Neuronal stem cell (in vitro differentiated cells): ENCODE data around the gene SLC1A7.

Experiments used
- DNase-seq: peaks from one replicate; pipeline ENCODE4 v3.0.0-alpha.2; 2013; ENCODE audit warnings: low spot score
- H2AFZ ChIP-seq: one replicate; pipeline ENCODE4 v1.6.1; 2013; ENCODE audit warnings: mild to moderate bottlenecking, low read length, inconsistent platforms
- H2AK5ac ChIP-seq: 2 replicates; pipeline ENCODE4 v1.6.1; 2013; ENCODE audit warnings: low read depth, mild to moderate bottlenecking, inconsistent platforms, low read length, moderate library complexity, mixed read lengths
- H2BK120ac ChIP-seq: 2 replicates; pipeline ENCODE4 v1.6.1; 2013; ENCODE audit warnings: low read depth, mild to moderate bottlenecking, inconsistent platforms, low read length, moderate library complexity, mixed read lengths
- H2BK12ac ChIP-seq: one replicate; pipeline ENCODE4 v1.6.1; 2013; ENCODE audit warnings: low read length, inconsistent platforms
- H2BK15ac ChIP-seq: 2 replicates; pipeline ENCODE4 v1.6.1; 2013; ENCODE audit warnings: mild to moderate bottlenecking, low read length, inconsistent platforms, mixed read lengths
- H2BK5ac ChIP-seq: one replicate; pipeline ENCODE4 v1.6.1; 2013; ENCODE audit warnings: inconsistent platforms, mild to moderate bottlenecking, low read length, moderate library complexity
- H3K14ac ChIP-seq: one replicate; pipeline ENCODE4 v1.6.1; 2013; ENCODE audit warnings: low read length, inconsistent platforms
- H3K18ac ChIP-seq: 2 replicates; pipeline ENCODE4 v1.6.1; 2013; ENCODE audit warnings: low read length, inconsistent platforms
- H3K23ac ChIP-seq: 2 replicates; pipeline ENCODE4 v1.6.1; 2013; ENCODE audit warnings: low read depth, mild to moderate bottlenecking, mixed read lengths, low read length, inconsistent platforms; ENCODE audit not compliant: poor library complexity
- H3K27ac ChIP-seq: replicated peaks from 3 replicates; pipeline ENCODE4 v1.5.1; 2013; ENCODE audit warnings: low read length, inconsistent platforms
- H3K27me3 ChIP-seq, 3 experiments: 2 replicates each; pipeline ENCODE4 v1.6.1; 2013; ENCODE audit warnings: low read length in 3 of 3, mild to moderate bottlenecking in 2 of 3, inconsistent platforms in 1 of 3, low read depth in 1 of 3, mixed read lengths in 1 of 3, moderate library complexity in 1 of 3; ENCODE audit not compliant: control insufficient read depth in 3 of 3, insufficient read depth in 3 of 3
- H3K36me3 ChIP-seq, 2 donors: replicated peaks in 1 of 2; 2 replicates each; pipeline ENCODE4 v1.6.1; 2013; ENCODE audit warnings: low read length in 2 of 2; ENCODE audit not compliant: control insufficient read depth in 2 of 2, insufficient read depth in 2 of 2
- H3K4ac ChIP-seq: 2 replicates; pipeline ENCODE4 v1.6.1; 2013; ENCODE audit warnings: inconsistent platforms, mild to moderate bottlenecking, low read length, moderate library complexity
- H3K4me1 ChIP-seq, 2 donors: 1 replicate in 1 of 2; 2 replicates in 1 of 2; pipeline ENCODE4 v1.6.1; 2013; ENCODE audit warnings: low read length in 2 of 2, low read depth in 1 of 2; ENCODE audit not compliant: control insufficient read depth in 2 of 2, insufficient read depth in 1 of 2
- H3K4me2 ChIP-seq: one replicate; pipeline ENCODE4 v1.6.1; 2013; ENCODE audit warnings: mild to moderate bottlenecking, low read length, inconsistent platforms; ENCODE audit not compliant: insufficient read depth, poor library complexity, severe bottlenecking
- H3K4me3 ChIP-seq, 2 donors: 2 replicates each; pipeline ENCODE4 v1.5.1; 2013; ENCODE audit warnings: low read length in 2 of 2, mild to moderate bottlenecking in 2 of 2, inconsistent platforms in 1 of 2, moderate library complexity in 1 of 2
- H3K79me1 ChIP-seq: one replicate; pipeline ENCODE4 v1.6.1; 2013; ENCODE audit warnings: low read depth, mild to moderate bottlenecking, inconsistent platforms, low read length, moderate library complexity
- H3K9ac ChIP-seq: one replicate; pipeline ENCODE4 v1.6.1; 2013; ENCODE audit warnings: mild to moderate bottlenecking, low read depth, low read length, inconsistent platforms; ENCODE audit not compliant: poor library complexity
- H3K9me3 ChIP-seq, 2 donors: replicated peaks in 1 of 2; 2 replicates each; pipeline versions ENCODE3 to v1.6.1; 2013; ENCODE audit warnings: low read length in 2 of 2, mild to moderate bottlenecking in 2 of 2, inconsistent platforms in 1 of 2, low read depth in 1 of 2, mixed read lengths in 1 of 2, moderate library complexity in 1 of 2; ENCODE audit not compliant: control insufficient read depth in 2 of 2, insufficient read depth in 1 of 2
- H4K8ac ChIP-seq: one replicate; pipeline ENCODE4 v1.6.1; 2013; ENCODE audit warnings: low read depth, mild to moderate bottlenecking, inconsistent platforms, low read length, moderate library complexity
- H4K91ac ChIP-seq: one replicate; pipeline ENCODE4 v1.6.1; 2013; ENCODE audit warnings: low read length, low read depth, mild to moderate bottlenecking, inconsistent platforms; ENCODE audit not compliant: poor library complexity
- whole genome bisulfite sequencing, 2 donors: extraction: QIAGEN DNeasy Blood & Tissue Kit; methylation state at CpG; one replicate each; pipeline ENCODE4 v1.1.7; 2013; ENCODE audit warnings: missing lambda C conversion rate in 2 of 2, mixed read lengths in 1 of 2; ENCODE audit not compliant: insufficient read length in 2 of 2, insufficient replicate concordance in 1 of 2; ENCODE audit errors: extremely low coverage in 2 of 2; 5-methylcytosine and 5-hydroxymethylcytosine counted together

The SLC1A7 gene

GRCh38 chr1:53135735-53136114, 6.7 kb downstream of the SLC1A7 start:
- WGBS, 2 donors, result no CpG with 5 or more reads among the region's 4 CpGs
- no peak overlapping the region for H3K27ac ChIP-seq

GRCh38 chr1:53134961-53135734, 7.3 kb downstream of the SLC1A7 start:
- Histone ChIP-seq H3K9ac (no peak overlapping the region), H3K4me3 (no peak overlapping the region), H3K27ac (no peak overlapping the region), H4K8ac (no peak overlapping the region), H2BK15ac (no peak overlapping the region), H3K9me3 (peaks cover 4 to 8% of the 10 kb centered on the region in 2 donors), H3K36me3 (no peaks in the 10 kb centered on the region), H2AFZ (no peak overlapping the region), H3K23ac (no peak overlapping the region), H3K27me3 (peaks cover 0 to 19% (median 0%) of the 10 kb centered on the region in 3 experiments), H2BK12ac (no peak overlapping the region), H3K18ac (no peak overlapping the region), H2AK5ac (no peak overlapping the region), H4K91ac (no peak overlapping the region), H3K4me2 (no peak overlapping the region), H3K4ac (no peak overlapping the region), H3K4me1 (peaks cover 5% of the 10 kb centered on the region in 2 donors), H2BK120ac (no peak overlapping the region), H3K79me1 (no peaks in the 10 kb centered on the region), H3K14ac (no peak overlapping the region), H2BK5ac (no peak overlapping the region)
- DNase-seq, result no peak
- WGBS, 2 donors, result no CpG with 5 or more reads among the region's 23 CpGs

More at GRCh38 chr1:53135735-53136114, 6.7 kb downstream of the SLC1A7 start:
- no peak overlapping the region for H2AK5ac ChIP-seq
- H3K4ac ChIP-seq, result no peak overlapping the region
- no peak overlapping the region for H2AFZ ChIP-seq
- H3K4me1 ChIP-seq, result peaks cover 0 to 2% of the 10 kb centered on the region in 2 donors
- no peaks in the 10 kb centered on the region for H3K36me3 ChIP-seq
- H2BK15ac ChIP-seq, result no peak overlapping the region
- no peak overlapping the region for H4K8ac ChIP-seq
- no peak overlapping the region for H3K14ac ChIP-seq
- peaks cover 0 to 19% (median 0%) of the 10 kb centered on the region in 3 experiments for H3K27me3 ChIP-seq
- no peaks in the 10 kb centered on the region for H3K79me1 ChIP-seq
- no peak overlapping the region for H2BK12ac ChIP-seq
- no peak overlapping the region for H2BK120ac ChIP-seq
- no peak overlapping the region for H3K23ac ChIP-seq
- H2BK5ac ChIP-seq, result no peak overlapping the region
- H3K9me3 ChIP-seq, result peaks cover 4 to 8% of the 10 kb centered on the region in 2 donors
- no peak overlapping the region for H3K9ac ChIP-seq
- no peak overlapping the region for H3K4me3 ChIP-seq
- no peak for DNase-seq
- H3K18ac ChIP-seq, result no peak overlapping the region
- no peak overlapping the region for H3K4me2 ChIP-seq
- H4K91ac ChIP-seq, result no peak overlapping the region

- Histone ChIP-seq H3K14ac (no peak overlapping the region), H2BK12ac (no peak overlapping the region), H4K91ac (no peak overlapping the region), H3K4me2 (no peak overlapping the region), H3K27me3 (peaks cover 0 to 19% (median 0%) of the 10 kb centered on the region in 3 experiments), H3K9ac (no peak overlapping the region), H3K18ac (no peak overlapping the region), H3K4me3 (no peak overlapping the region), H2BK5ac (no peak overlapping the region), H3K23ac (no peak overlapping the region), H2BK15ac (no peak overlapping the region), H3K9me3 (peaks cover 4 to 8% of the 10 kb centered on the region in 2 donors), H3K79me1 (no peaks in the 10 kb centered on the region), H3K36me3 (no peaks in the 10 kb centered on the region), H3K4me1 (peaks cover 10 to 12% of the 10 kb centered on the region in 2 donors), H3K27ac (no peak overlapping the region), H2AK5ac (no peak overlapping the region), H2BK120ac (no peak overlapping the region), H2AFZ (no peak overlapping the region), H3K4ac (no peak overlapping the region), H4K8ac (no peak overlapping the region)
- no peak for DNase-seq
- no CpG with 5 or more reads among the region's 7 CpGs for WGBS, 2 donors
Observed at GRCh38 chr1:53134042-53134485, 8.4 kb downstream of the SLC1A7 start.

GRCh38 chr1:53133261-53134041, 9.0 kb downstream of the SLC1A7 start:
- no peak for DNase-seq
- no peak overlapping the region for H2BK5ac ChIP-seq
- no peak overlapping the region for H3K9ac ChIP-seq
- no peak overlapping the region for H3K4me3 ChIP-seq
- H3K4me1 ChIP-seq, result peaks cover 10 to 12% of the 10 kb centered on the region in 2 donors
- peaks cover 4 to 8% of the 10 kb centered on the region in 2 donors for H3K9me3 ChIP-seq
- H3K4me2 ChIP-seq, result no peak overlapping the region
- no peak overlapping the region for H3K14ac ChIP-seq
- H3K36me3 ChIP-seq, result no peaks in the 10 kb centered on the region
- WGBS, 2 donors, result no CpG with 5 or more reads among the region's 9 CpGs
- no peak overlapping the region for H4K91ac ChIP-seq
- H2BK12ac ChIP-seq, result no peak overlapping the region
- H3K27ac ChIP-seq, result no peak overlapping the region
- no peak overlapping the region for H4K8ac ChIP-seq
- no peak overlapping the region for H2BK15ac ChIP-seq
- H2BK120ac ChIP-seq, result no peak overlapping the region
- H3K27me3 ChIP-seq, result peaks cover 0 to 19% (median 0%) of the 10 kb centered on the region in 3 experiments
- no peak overlapping the region for H2AK5ac ChIP-seq
- no peaks in the 10 kb centered on the region for H3K79me1 ChIP-seq
- H2AFZ ChIP-seq, result no peak overlapping the region
- no peak overlapping the region for H3K23ac ChIP-seq
- no peak overlapping the region for H3K4ac ChIP-seq
- no peak overlapping the region for H3K18ac ChIP-seq
